BLaER1 (cell line): ENCODE measurements around the gene REXO1.

Experiments used
- H3K27ac ChIP-seq: shearing (Covaris generic); formaldehyde crosslinking; 2 replicates; pipeline ENCODE4 v1.8.1; 2022
- H3K27me3 ChIP-seq: shearing (Covaris generic); formaldehyde crosslinking; 2 replicates; pipeline ENCODE4 v1.8.1; 2022
- H3K36me3 ChIP-seq: shearing (Covaris generic); formaldehyde crosslinking; 2 replicates; pipeline ENCODE4 v1.8.1; 2022
- H3K4me1 ChIP-seq: shearing (Covaris generic); formaldehyde crosslinking; 2 replicates; pipeline ENCODE4 v1.8.1; 2022
- H3K4me2 ChIP-seq: shearing (Covaris generic); formaldehyde crosslinking; 2 replicates; pipeline ENCODE4 v1.8.1; 2022
- H3K4me3 ChIP-seq: shearing (Covaris generic); formaldehyde crosslinking; 2 replicates; pipeline ENCODE4 v1.8.1; 2022
- H3K9ac ChIP-seq: shearing (Covaris generic); formaldehyde crosslinking; 2 replicates; pipeline ENCODE4 v1.8.1; 2022
- H3K9me3 ChIP-seq: shearing (Covaris generic); formaldehyde crosslinking; 2 replicates; pipeline ENCODE4 v1.8.1; 2022
- H4K20me1 ChIP-seq: shearing (Covaris generic); formaldehyde crosslinking; 2 replicates; pipeline ENCODE4 v1.8.1; 2022
- Cebpa-rat ChIP-seq: shearing (Covaris generic); IDR thresholded peaks from 2 replicates; pipeline ENCODE4 v1.8.1; 2022

Gene REXO1

DNA sequence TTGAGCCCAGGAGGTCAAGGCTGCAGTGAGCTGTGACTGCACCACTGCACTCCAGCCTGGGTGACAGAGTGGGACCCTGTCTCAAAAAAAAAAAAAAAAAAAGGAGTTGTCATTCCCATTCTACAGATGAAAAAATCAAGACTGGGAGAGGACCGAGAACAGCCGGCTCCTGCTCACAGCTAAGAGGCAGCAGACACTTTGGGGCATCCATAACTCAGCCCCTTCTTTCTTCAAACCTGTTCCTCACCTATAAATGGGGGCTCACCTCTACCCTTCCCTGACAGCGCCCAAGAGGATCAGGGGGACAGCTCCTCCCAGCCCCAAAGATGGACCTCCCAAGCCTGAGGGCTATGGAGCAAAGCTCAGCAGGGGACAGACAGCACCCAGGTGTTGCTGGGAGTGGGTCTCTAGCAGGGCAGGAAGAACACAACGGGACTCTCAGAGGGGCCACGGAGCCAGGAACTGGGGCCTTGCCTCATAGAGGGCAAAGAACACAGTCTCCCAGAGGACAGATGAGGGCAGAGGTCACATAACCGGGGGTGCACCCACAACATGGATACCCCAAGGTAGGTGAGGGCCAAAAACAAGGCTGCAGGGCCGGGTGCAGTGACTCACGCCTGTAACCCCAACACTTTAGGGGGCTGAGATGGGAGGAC, 18.5 kb upstream of the REXO1 start:
- no peak overlapping the region for H3K27ac ChIP-seq
- TF ChIP-seq Cebpa-rat, result no peak
- no peaks in the 10 kb centered on the region for H3K9me3 ChIP-seq
- H4K20me1 ChIP-seq, result peaks cover 18% of the 10 kb centered on the region
- no peak overlapping the region for H3K4me3 ChIP-seq
- H3K9ac ChIP-seq, result no peak overlapping the region
- no peak overlapping the region for H3K4me2 ChIP-seq
- no peaks in the 10 kb centered on the region for H3K27me3 ChIP-seq
- peaks cover 39% of the 10 kb centered on the region for H3K4me1 ChIP-seq
- peaks cover 18% of the 10 kb centered on the region for H3K36me3 ChIP-seq

DNA sequence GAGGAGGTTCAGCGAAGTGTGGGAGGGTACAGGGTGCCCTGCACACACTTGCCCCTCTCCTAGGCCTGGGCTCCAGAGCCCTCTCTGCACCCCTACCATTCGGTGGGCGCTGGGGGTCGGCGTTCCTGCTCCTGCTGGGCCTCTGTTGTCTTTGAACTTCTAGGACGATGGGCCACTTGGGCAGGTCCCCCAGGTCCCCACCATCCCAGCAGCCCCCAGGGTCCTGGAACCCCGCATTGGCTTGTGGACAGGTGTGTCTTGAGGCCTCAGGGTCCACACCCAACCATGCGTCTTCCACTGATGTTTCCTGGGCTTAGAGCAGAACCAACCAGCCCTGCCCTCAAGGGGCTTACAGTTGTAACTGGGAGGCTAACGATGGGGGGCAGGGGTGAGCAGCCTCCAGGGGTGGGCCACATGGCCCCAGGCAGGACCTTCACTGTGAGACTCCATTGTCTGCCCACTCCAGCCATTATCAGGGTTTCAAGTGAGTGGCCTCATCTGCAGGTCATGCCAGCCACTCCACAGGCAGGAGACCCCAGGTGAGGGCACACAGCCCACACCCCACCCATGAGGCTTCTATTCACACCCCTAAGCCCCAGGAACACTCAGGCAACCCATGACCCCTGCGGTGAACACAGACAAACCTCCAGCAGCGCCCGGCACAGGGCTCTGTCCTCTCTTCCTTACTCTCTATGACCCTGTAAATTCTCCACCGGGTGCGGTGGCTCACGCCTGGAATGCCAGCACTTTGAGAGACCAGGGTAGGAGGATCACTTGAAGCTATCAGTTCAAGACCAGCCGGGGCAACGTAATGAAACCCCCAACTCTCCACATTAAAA, 17.1 kb upstream of the REXO1 start:
- H3K9me3 ChIP-seq, result no peaks in the 10 kb centered on the region
- TF ChIP-seq Cebpa-rat, result no peak
- H3K36me3 ChIP-seq, result peaks cover 5% of the 10 kb centered on the region
- peak overlapping the region; percentile 93 for H3K4me2 ChIP-seq
- H3K27me3 ChIP-seq, result no peaks in the 10 kb centered on the region
- H3K4me1 ChIP-seq, result peaks cover 43% of the 10 kb centered on the region
- H3K9ac ChIP-seq, result peak overlapping the region; percentile 96
- peak overlapping the region; percentile 96 for H3K4me3 ChIP-seq
- H4K20me1 ChIP-seq, result peaks cover 22% of the 10 kb centered on the region
- H3K27ac ChIP-seq, result peak overlapping the region; percentile 98

DNA sequence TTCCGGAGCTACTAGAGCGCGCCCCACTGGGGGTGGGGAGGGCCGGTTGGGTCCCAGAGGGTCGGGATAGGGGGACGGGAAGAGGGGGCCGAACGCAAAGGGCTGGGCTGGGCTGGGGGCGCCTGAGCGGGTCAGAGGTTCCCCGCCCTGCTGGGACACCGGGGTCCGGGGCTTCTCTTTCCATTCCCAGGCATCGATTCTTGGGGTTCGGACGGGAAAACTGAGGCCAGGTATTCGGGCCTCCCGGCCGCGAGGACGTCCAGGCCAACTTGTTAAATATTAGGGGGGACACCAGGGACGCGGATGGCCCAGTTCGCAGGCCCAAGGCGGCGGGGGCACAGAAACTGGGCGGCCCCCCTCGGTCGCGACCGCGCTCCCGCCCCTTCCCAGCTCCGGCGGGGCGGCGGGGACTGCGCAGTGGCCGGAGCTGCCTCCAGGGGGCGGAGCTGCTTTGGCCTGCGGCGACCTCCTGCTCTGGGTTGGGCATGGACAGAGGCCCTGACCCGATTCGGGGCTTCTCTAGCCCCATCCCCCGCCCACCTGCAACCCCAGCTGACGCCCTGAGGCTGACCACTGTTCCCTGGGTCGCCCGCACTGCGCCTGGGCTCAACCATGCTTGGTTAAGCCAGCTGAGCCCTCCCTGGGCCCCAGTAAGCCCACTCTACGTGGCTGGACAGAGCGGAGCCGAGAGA, 16.3 kb upstream of the REXO1 start:
- H3K36me3 ChIP-seq, result no peaks in the 10 kb centered on the region
- H3K9ac ChIP-seq, result peak overlapping the region; percentile 96
- no peaks in the 10 kb centered on the region for H3K9me3 ChIP-seq
- H3K27ac ChIP-seq, result peak overlapping the region; percentile 98
- peak overlapping the region; percentile 93 for H3K4me2 ChIP-seq
- H3K27me3 ChIP-seq, result no peaks in the 10 kb centered on the region
- peaks cover 41% of the 10 kb centered on the region for H3K4me1 ChIP-seq
- peaks cover 29% of the 10 kb centered on the region for H4K20me1 ChIP-seq
- no peak for TF ChIP-seq Cebpa-rat
- peak overlapping the region; percentile 96 for H3K4me3 ChIP-seq

DNA sequence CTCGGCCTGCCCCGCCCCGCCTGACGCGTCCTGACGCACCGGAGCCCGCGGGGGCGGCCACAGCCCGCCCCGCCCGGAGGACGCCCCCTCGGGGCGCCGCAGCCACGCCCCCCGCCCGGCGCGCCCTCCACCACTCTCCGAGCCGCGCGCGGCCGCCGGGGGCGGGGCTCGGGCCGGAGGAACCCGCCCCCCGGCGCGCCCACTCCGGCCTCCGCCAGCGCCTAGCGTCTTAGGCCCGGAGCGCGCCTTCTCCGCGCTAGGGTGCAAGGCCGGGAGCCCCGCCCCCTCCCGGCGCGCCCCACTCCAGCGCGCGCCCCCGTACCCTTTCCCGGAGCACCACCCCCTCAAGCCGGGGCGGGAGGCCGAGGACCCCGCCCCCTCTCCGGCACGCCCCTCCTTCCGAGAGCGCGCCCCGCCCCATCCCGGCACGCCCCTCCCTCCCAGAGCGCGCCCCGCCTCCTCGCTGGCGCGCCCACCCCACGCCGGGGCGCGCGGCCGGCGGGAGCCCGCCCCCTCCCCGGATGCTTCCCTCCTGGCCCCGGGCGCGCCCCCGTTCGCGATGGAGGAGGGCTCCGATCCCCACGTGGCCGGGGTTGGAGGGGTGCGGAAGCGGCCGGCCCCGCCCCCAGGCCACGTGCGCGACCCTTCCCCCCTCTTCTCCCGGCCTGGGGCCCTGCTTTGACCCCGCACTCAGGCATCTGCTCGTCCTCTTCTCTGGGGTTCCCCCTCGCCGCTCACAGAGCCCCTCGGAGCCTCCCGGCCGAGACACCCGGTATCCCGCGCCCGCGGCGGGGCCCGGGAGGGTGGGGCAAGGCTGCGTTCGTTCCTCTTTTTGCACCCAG, 15.6 kb upstream of the REXO1 start:
- peaks cover 37% of the 10 kb centered on the region for H4K20me1 ChIP-seq
- H3K9ac ChIP-seq, result peak overlapping the region; percentile 96
- H3K4me1 ChIP-seq, result peaks cover 41% of the 10 kb centered on the region
- H3K36me3 ChIP-seq, result no peaks in the 10 kb centered on the region
- H3K9me3 ChIP-seq, result no peaks in the 10 kb centered on the region
- TF ChIP-seq Cebpa-rat, result no peak
- peak overlapping the region; percentile 96 for H3K4me3 ChIP-seq
- H3K4me2 ChIP-seq, result peak overlapping the region; percentile 93
- H3K27ac ChIP-seq, result peak overlapping the region; percentile 98
- no peaks in the 10 kb centered on the region for H3K27me3 ChIP-seq

DNA sequence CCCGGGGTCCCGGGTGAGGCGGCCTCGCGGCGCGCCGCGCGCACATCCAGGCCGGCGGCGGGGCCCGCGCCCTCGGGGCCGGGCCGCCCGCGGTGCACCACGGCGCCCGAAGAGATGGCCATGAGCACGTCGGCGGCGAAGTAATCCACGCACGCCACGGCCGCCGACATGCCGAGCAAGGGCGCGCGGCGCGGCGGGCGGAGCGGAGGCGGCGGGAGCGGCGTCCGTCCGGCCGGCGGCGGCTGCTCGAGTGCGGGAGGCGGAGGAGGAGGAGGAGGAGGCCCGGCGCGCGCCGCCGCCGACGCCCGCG, 15.0 kb upstream of the REXO1 start, which contains the start of gene KLF16:
TSS of gene KLF16 (minus strand) at position 252 of the 310 bp plus-strand sequence. CDS start at position 170, 82 bp downstream.
- Histone ChIP-seq H3K27me3 (no peaks in the 10 kb centered on the region), H3K4me2 (peak within 1 kb of the TSS; percentile 99), H3K9me3 (no peaks in the 10 kb centered on the region), H3K4me1 (peaks cover 44% of the 10 kb centered on the region), H3K36me3 (no peaks in the 10 kb centered on the region), H4K20me1 (peaks cover 43% of the 10 kb centered on the region), H3K4me3 (peak within 1 kb of the TSS; percentile 96), H3K9ac (peak within 1 kb of the TSS; percentile 96), H3K27ac (peak within 1 kb of the TSS; percentile 98)
- no peak for TF ChIP-seq Cebpa-rat

GRCh38 chr19:1862424-1863327, 14.4 kb upstream of the REXO1 start:
- peak overlapping the region; percentile 93 for H3K9ac ChIP-seq
- H3K27ac ChIP-seq, result peak overlapping the region; percentile 91
- H3K4me2 ChIP-seq, result peak overlapping the region; percentile 99
- H3K4me1 ChIP-seq, result peaks cover 50% of the 10 kb centered on the region
- H3K27me3 ChIP-seq, result no peaks in the 10 kb centered on the region
- H3K9me3 ChIP-seq, result no peaks in the 10 kb centered on the region
- TF ChIP-seq Cebpa-rat, result no peak
- no peaks in the 10 kb centered on the region for H3K36me3 ChIP-seq
- peak overlapping the region; percentile 96 for H3K4me3 ChIP-seq
- peaks cover 49% of the 10 kb centered on the region for H4K20me1 ChIP-seq

DNA sequence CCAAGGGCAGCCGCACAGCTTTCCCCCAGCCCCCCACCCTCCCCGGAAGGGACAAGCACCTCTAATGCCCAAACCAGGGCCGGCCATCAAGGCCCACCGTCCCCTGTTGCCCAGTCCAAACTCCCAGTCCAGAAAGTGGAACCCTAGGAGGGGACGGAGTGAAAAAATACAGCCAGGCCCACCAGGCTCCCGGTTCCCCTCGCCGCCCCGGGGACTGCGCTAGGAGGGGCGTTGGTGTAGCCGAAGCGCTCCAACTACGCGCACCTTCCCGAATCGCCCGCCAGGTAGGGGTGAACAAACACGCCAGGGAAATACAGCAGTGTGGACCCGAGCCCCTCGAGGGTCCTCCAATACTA, 13.8 kb upstream of the REXO1 start:
- no peak for TF ChIP-seq Cebpa-rat
- Histone ChIP-seq H3K27ac (peak overlapping the region; percentile 91), H3K4me1 (peaks cover 54% of the 10 kb centered on the region), H3K27me3 (no peaks in the 10 kb centered on the region), H3K4me3 (peak overlapping the region; percentile 96), H3K36me3 (no peaks in the 10 kb centered on the region), H3K4me2 (peak overlapping the region; percentile 99), H3K9ac (peak overlapping the region; percentile 93), H3K9me3 (no peaks in the 10 kb centered on the region), H4K20me1 (peaks cover 49% of the 10 kb centered on the region)

DNA sequence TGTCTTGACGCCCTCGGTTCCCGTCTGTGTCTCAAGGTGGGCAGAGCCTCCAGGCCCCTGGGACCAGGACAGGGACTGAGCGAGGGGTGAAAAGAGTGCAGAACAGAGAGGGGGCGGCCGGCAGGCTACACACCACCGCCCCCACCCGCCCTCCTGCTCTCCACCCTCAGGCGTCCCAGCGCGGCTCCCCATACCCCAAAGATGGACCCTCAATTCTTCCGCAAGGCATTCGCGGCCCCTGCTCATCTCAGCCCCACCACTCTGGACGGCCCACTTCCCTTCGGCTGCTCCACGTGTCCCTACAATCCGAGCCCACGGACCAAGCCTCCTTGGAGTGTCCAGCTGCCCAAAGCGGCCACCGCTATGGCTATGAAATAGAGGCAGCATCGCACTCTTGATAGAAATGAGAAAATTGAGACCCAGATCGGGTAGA, 13.3 kb upstream of the REXO1 start:
- Histone ChIP-seq H3K36me3 (no peaks in the 10 kb centered on the region), H3K4me3 (peak overlapping the region; percentile 96), H3K4me1 (peaks cover 54% of the 10 kb centered on the region), H3K4me2 (peak overlapping the region; percentile 99), H3K9ac (peak overlapping the region; percentile 93), H3K27me3 (no peaks in the 10 kb centered on the region), H4K20me1 (peaks cover 49% of the 10 kb centered on the region), H3K9me3 (no peaks in the 10 kb centered on the region), H3K27ac (peak overlapping the region; percentile 91)
- no peak for TF ChIP-seq Cebpa-rat
